K562 (cell line): ENCODE measurements around the gene HOXB6.

Experiments used
- BCLAF1 ChIP-seq, 2 experiments: fragments of 450-650 bp in 1 of 2; IDR thresholded peaks; 2 replicates each; pipeline ENCODE4 v1.6.1; 2011 to 2017; ENCODE audit warnings: low read depth in 2 of 2, antibody characterized with exemption in 1 of 2, borderline replicate concordance in 1 of 2, low read length in 1 of 2, mild to moderate bottlenecking in 1 of 2, mixed read lengths in 1 of 2; ENCODE audit not compliant: control insufficient read depth in 1 of 2
- EGR1 ChIP-seq: fragments of 450-650 bp; conservative IDR thresholded peaks from 2 replicates; pipeline ENCODE4 v1.6.1; 2017; ENCODE audit warnings: mild to moderate bottlenecking
- EZH2 ChIP-seq: IDR thresholded peaks from 2 replicates; pipeline ENCODE4 v1.6.1; 2012; ENCODE audit warnings: low read depth, mild to moderate bottlenecking, inconsistent platforms, low read length, borderline replicate concordance
- NFIC ChIP-seq: fragments of 450-650 bp; IDR thresholded peaks from 2 replicates; pipeline ENCODE4 v1.6.1; 2017; ENCODE audit warnings: mild to moderate bottlenecking, inconsistent platforms
- SMC3 ChIP-seq: conservative IDR thresholded peaks from 2 replicates; pipeline ENCODE4 v1.6.1; 2011; ENCODE audit warnings: low read depth, low read length, improper control_type of control experiment; ENCODE audit not compliant: insufficient read depth
- ZFP30 ChIP-seq: fragments of 250-450 bp; sonication (Bioruptor Pico); IDR thresholded peaks from 2 replicates; pipeline ENCODE4 v1.8.0; 2022; ENCODE audit warnings: moderate library complexity, mild to moderate bottlenecking, inconsistent platforms, borderline replicate concordance
- ZHX1 ChIP-seq: fragments of 150-350 bp; conservative IDR thresholded peaks from 2 replicates; pipeline ENCODE4 v1.6.1; 2014; ENCODE audit warnings: low read length
- ZNF740 ChIP-seq, 3 experiments: fragments of 200-800 bp in 1 of 3; sonication (Bioruptor generic) in 1 of 3; sonication (generic) in 1 of 3; formaldehyde crosslinking in 1 of 3; IDR thresholded peaks; 2 replicates each; pipeline versions ENCODE4 v1.6.1 to v1.8.0; 2016 to 2022; ENCODE audit warnings: mild to moderate bottlenecking in 2 of 3, missing compliant biosample characterization in 2 of 3, missing genetic modification characterization in 2 of 3, missing genetic modification reagents in 1 of 3

- no peak for TF ChIP-seq EZH2
- no peak; the same call in 1 of the 2 replicates for TF ChIP-seq EGR1
- no peak for TF ChIP-seq ZFP30
- TF ChIP-seq SMC3, result no peak
- TF ChIP-seq ZHX1, result no peak
- TF ChIP-seq ZNF740 (CRISPR knock-in tag; IDR thresholded peaks at IDR 0.05), result no peak
- no peak for TF ChIP-seq ZNF740 (tag; IDR thresholded peaks at IDR 0.05)
- TF ChIP-seq BCLAF1 (IDR thresholded peaks at IDR 0.05; ENCODE audit: borderline replicate concordance in 1 of 2, control insufficient read depth in 1 of 2, low read depth in 2 of 2, low read length in 1 of 2), result no peak
- no peak for TF ChIP-seq NFIC
These were observed 25.9 kb downstream of the HOXB6 start for GRCh38 chr17:48578616-48579470.
